ENCODE data around the gene PTCH2.

Gene PTCH2

DNA sequence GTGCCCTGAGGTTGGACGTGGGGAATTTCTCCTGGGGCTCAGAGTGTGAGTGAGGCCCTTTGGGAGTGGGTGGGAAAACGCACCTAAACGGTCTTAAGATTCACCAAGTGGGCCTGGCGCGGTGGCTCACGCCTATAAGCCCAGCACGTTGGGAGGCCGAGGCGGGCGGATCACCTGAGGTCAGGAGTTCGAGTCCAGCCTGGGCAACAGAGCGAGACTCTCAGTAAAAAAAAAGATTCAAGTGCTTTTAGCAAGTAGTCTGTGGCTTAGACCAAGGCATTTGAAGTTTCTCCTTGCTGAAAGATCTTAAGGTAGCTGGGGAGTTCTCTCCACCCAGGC is 66.4 kb downstream of the PTCH2 start:
- DNase-seq: no peak

GRCh38 chr1:44775930-44776729 is 66.9 kb downstream of the PTCH2 start:
- no peak for DNase-seq

DNA sequence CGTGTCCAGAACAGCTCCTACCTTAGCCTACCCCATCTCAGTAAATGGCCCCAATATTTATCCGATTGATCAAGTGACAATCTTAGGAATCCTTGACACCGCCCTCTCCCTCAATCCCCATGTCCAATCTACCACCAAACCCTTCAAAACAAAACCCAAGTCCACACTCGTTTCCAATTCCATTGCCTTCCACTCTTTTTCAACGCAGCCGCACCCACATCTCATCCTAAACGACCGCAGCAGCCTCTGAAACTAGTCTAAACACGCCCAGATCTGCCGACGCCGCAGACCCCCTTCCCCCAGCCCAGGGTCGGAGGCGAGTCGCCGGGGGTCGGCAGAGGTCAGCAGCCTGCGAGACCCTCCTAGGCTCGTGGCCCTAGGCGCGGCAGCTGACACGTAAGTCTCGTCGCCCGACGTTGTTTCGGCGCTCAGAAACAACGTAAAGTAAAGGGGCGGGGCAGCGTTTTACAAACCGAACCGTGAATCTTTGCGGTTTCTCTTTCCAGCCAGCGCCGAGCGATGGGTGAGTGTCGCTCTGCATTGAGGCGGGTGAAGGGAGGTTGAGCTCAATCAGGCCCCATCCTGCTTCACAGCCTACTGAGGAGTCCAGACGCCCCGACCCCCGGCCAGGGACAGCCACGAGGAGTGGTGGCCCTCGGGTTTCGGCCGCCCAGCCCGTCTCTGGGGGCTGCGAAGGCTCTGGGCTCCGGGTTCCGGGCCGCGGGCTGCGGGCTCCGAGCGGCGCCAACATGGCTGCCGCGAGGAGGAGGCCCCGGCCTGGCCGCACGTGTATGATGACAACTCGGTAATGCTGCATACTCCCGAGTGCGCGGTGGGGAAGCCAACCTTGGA is 67.7 kb downstream of the PTCH2 start, which contains the start of gene RPS8:
RPS8 (plus strand) TSS at position 463 of the 852 bp plus-strand sequence; CDS start at position 520, 57 bp downstream.
- peak; percentile 93 for DNase-seq

Data from NCI-H69 (cell line).